ENCODE measurements around the gene DAP.

Gene DAP

DNA sequence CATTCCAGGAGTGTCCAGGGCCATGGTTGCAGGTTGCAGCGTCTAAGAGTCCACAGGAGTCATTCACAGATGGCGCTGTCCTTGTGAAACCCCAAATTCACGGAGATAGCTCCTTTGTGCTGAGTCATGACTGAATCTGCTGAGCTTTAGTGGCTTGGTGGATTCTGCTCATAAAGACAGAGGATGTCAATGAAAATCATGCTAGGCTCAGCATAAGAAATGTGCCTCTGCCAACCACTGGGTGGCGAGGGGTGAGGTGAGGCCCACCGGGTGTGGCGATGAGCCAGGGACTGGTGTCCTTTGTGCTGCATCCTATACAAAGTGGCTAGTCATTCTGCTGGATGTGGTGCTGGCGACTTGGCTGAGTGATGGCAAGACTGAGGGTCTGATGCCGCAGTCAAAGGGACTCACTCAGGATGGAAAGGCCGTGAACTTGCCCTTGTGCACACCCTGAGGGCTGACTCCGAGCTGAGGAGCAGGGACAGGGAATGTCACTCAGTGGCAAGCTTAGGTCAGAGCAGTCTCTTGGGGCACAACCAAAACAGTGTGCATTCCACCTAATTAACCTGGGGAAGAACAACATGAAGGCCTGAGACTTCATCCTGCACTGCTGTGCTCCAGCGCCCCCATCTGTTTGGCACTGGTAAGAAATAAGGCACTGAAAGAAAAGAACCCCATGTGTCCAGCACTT, 71.5 kb downstream of the DAP start:
- DNase-seq (ENCODE audit: low spot score), result peak; percentile 63

DNA sequence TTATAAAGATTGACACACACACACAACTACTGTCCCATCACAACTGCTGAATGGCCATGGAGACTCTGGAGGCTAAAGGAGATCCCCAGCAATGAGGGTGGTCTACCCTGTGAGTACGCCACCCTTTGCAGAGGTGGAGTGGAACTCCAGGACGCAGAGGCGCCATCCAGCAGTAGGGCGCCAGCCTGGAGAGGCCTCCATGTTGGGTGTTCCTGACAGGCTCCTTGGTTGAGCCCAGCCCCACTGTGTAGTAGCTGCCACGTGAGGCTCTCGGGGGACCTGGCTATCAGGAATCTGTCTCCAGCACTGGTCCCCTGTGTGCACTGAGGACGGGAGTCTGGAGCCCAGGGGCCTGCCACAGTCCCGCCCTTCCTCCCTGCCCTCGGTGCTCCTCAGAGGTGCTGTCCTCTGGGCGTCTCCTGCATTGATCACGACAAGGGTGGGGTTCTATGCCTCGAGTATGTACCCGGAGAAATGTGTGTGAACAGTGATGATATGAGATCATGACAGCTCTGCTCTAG, 72.3 kb downstream of the DAP start:
- DNase-seq (ENCODE audit: low spot score), result no peak

DNA sequence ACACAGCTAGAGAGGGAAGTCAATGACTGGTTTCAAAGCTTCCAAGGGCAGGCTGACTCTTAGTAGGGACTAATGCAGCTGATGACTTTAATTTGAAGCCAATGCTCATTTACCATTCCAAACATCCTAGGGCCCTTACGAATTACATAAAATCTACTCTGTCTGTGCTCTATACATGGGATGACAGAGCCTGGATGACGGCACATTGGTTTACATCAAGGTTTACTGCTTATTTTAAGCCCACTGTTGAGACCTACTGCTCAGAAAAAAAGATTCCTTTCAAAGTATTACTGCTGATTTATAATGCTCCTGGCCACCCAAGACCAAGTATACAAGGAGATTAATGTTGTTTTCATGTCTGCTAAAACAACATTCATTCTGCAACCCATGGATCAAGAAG, 74.1 kb downstream of the DAP start:
- DNase-seq (ENCODE audit: low spot score), result no peak

DNA sequence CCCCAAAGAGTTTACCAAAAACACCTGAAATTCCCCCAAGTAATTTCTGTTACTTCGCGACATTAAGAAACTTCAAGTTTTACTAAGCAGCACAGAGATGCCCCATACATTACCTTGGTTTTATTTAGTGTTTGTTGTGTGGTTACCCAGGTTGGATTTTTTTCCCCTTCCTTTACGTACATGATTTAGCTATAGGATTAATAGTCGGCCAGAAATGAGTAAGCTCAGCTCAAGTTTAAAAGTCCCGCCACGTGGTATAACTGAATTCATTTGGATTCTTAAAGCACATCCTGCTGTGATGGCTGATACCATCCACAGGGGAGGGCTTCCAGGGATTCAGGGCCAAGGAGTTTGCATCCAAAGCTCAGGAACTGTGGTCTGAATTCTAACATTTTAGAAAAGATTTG, 75.9 kb downstream of the DAP start:
- no peak for DNase-seq (ENCODE audit: low spot score)

DNA sequence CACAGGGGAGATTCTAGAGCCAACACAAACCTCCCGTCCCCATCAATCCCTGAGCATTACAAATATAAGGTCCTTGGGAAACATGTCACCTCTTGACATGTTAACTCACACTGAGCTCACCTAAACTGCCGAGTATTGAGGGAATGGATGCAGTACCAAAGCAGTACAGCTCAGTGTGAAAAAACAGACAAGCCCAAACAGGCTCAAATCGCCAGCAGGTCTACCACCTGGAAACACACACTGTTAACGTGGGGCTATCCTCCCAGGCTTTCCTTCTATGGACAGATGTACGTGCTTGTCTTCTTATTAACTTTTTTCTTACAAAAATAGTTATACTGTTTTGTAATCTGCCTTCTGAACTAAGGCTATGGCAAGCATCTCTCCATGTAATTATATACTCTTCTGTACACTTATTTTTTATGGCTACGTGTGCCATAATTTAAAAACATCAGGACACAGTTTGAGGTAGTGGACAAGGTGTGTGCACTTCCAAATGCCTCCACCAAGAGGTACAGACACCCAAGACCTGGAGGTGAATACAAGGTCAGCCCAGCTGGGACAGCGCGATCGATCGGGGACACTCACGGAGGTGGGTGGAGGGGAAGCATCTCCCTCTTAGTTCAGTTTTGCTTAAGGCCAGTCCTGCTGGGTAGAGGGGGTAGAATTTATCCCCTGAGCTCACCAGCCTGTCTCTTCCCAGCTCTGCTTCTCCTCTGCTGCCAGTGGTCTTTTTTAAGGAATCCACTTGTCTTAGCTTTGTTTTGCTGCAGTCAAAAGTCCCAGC, 76.5 kb downstream of the DAP start:
- DNase-seq (ENCODE audit: low spot score), result no peak

DNA sequence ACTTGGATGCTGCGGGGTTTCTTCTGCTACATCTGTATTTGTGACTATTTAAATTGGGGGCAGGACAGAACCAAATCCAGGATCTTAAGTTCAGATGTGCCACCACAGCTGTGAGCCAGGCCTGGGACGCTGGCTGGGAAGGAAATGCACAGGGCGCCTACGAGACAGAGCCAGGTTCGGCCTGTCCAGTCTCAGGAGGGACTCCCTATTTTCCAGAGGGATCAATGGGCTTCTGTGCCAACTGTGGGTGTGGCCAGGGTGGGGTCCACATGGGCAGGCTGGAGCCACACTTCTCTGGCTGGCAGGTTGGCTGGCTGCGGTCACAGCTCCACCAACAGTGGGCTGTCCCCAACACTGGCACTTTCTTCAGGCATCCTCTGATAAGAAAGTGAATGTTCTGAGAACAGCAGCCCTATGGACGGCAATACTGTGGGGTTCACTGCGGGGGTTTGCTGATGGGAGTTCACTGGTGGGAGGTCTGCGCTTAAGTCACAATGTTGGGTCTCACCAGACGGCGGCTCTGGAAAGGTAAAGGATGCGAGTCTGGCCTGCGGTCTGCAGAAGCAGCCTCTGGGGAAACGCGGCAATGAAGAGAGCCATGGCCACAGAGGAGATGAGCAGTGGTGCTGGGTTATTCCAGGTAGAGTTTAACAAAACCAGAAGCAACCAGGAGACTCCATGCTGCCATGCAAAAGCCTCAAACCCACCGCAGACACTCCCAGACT, 78.1 kb downstream of the DAP start:
- no peak for DNase-seq (ENCODE audit: low spot score)

DNA sequence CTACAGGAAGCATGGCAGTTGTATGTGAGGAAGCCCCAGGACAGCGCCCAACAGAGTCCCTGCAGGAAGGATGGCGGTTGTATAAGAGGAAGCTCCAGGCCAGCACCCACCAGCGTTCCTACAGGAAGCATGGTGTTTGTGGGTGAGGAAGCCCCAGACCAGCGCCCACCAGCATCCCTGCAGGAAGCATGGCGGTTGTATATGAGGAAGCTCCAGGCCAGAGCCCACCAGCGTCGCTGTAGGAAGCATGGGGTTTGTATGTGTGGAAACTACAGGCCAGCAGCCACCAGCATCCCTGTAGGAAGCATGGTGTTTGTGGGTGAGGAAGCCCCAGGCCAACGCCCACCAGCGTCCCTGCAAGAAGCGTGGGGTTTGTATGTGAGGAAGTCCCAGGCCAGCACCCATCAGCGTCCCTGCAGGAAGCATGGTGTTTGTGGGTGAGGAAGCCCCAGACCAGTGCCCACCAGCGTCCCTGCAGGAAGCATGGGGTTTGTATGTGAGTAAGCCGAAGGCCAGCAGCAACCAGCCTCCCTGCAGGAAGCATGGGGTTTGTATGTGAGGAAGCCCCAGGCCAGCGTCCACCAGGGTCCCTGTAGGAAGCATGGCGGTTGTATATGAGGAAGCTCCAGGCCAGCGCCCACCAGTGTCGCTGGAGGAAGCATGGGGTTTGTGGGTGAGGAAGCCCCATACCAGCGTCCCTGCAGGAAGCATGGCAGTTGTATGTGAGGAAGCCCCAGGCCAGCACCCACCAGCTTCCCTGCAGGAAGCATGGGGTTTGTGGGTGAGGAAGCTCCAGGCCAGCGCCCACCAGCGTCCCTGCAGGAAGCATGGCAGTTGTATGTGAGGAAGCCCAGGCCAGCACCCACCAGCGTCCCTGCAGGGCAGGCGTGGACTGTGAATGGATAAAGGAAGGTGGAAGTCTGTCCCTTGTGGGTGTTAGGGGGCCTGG, 79.0 kb downstream of the DAP start:
- no peak for DNase-seq (ENCODE audit: low spot score)

DNA sequence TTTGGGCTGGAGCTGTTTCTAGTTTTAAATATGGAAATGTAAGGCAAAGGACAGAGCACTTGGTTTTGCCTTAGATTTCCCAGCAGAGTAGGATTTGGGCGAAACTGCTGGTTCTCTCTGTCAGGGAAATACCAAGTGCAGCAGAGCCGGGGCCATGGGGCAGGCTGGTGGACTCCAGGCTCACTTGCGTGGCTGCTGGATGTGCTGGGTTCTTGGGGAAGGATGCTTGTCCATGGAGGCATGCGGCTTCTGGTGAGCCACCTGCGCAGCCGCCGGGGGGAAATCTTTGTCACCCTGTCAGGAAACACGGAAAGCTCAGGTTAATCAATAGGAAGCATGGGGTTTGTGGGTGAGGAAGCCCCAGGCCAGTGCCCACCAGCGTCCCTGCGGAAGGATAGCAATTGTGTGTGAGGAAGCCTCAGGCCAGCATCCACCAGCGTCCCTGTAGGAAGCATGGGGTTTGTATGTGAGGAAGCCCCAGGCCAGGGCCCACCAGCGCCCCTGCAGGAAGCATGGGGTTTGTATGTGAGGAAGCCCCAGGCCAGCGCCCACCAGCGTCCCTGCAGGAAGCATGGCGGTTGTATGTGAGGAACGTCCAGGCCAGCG, 80.1 kb downstream of the DAP start:
- no peak for DNase-seq (ENCODE audit: low spot score)

DNA sequence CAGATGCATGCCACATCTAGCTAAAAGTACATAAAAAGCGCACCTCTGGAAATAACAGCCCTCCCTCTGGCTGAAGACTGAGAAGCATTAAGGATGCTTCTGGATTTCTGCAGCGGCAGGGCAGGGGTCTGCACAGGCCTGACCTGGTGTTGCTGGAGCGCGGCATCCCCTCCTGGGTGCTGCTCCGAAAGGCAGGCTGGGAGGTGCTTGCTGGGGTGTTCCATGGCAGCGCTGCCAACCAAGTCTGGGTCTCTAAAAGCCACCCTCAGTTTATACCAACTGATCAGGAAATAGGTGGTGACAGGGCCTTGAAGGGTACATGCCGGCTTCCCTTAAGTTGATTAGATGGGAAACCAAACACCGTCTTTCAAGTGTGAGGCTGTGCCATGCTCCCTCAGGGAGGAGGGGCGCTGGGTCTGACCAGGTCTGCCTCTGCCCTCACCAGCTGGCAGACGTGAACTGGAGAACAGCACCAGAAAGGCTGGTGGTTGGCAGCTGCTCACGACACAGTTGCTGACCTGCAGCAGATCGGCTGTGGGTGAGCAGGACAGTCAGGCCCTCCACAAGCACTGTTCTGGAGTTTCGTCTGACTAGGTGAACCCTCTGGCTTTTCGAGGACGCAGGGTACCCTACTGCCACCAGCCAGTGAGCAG, 81.6 kb downstream of the DAP start:
- no peak for DNase-seq (ENCODE audit: low spot score)

DNA sequence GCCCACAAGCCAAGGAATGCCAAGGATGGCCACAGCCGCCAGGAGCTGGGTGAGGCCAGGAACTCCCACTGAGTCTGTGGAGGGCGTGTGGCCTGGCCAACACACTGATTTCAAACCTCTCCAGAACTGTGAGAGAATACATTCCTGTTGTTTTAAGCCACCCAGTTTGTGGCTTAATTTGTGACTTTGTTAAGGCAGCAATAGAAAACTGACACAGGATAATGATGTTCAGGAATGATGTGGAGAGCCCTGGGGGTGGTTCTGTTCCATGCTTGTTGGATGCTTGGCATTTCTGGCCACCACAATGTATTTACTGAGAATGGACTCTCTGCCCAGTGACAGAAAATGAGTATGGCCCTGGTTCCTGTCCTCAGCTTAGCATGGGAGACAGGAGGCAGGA, 82.8 kb downstream of the DAP start:
- no peak for DNase-seq (ENCODE audit: low spot score)

DNA sequence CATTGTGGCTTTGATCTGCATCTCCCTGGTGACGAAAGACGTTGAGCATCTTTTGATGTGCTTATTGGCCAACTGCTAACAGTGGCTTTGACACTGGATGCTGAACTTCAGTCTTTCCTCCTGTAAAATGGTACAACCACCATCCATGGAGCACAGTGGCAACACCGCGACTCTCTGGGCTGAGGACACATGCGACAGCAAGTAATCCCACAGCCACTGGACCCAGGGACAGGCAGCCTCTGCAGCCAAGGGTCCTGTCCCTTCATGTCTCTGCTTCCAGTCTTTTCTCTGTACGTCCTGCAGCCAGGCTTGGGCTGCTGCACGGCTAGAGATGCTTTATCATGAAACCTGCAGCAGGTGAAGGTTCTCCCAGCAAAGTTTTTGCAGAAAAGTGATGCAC, 83.5 kb downstream of the DAP start:
- no peak for DNase-seq (ENCODE audit: low spot score)

DNA sequence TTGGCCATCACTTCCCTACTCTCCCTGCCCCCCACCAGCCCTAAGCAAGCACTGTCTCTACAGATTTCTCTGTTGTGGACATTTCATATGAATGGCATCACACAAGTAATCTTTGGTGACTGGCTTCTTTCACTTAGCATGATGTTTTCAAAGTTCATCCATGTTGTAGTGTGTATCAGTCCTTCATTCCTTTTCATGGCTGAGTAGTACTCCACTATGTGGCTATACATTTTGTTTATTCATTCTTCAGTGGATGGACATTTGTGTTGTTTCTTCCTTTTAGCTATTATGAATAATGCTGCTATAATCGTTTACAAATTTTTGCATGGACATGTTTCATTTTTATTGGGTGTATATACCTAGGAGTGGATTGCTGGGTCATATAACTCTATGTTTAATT, 84.1 kb downstream of the DAP start:
- DNase-seq (ENCODE audit: low spot score), result no peak

DNA sequence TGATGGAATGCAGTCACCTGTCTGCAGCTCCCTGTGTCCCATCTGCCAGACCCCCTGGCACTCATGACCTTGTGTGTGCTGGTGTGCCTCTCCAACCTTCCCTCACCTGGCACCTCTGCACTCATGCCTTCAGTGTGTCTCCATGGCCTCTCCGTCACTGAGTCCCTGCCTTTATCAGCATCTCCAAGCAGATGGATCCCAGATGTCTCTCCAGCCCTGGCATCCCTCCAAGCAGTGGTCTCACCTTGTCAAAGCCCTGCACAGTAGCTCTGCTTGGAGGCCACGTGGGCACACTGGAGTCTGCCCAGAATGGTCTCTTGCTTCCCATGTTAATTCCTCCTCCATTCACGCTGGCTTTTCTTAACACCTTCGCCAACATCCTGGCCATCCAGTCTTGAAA, 84.8 kb downstream of the DAP start:
- DNase-seq (ENCODE audit: low spot score), result no peak

DNA sequence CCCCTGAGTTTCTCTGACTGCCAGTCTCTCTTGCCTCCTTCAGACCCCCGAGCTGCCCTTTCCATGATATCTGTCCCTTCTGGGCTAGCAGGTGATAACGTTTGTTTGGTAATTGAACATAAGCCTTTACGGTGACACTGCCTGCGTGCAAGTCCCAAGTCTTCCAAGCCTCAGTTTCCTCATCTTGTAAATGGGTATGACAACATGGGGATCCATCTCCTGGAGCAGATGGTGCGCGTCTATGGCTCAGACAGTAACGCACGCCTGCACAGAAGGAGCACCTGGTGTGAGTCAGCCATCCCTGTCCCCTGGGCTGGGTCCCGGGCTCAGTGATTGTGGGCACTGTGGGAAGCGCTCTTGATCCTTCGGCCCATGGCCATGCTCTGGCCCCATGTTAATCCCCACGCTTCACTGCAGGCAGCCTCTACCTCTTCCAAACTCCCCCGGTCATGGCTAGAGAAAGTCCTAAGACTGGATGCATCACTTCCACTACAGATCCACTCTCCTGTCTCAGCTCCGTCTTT, 85.8 kb downstream of the DAP start:
- DNase-seq (ENCODE audit: low spot score), result no peak

DNA sequence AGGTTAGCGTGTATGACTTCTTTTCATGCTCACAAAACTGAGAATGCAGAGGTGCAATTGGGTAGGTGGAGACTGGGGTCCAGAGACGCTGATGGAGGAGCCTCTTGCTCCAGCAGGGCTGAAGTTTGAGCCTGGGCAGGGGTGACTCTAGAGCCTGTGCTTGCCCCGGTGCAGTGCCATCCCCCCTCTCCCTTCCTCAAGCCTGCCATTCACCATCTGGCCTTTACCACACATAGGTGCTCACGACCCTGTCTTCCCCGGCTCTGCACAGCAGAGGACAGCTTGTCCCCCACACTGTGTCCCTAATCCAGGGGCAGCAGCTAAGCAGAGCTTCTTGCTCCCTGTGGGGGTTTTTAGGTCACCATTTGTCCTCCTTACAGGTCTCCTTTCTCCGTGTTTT, 86.5 kb downstream of the DAP start:
- no peak for DNase-seq (ENCODE audit: low spot score)

DNA sequence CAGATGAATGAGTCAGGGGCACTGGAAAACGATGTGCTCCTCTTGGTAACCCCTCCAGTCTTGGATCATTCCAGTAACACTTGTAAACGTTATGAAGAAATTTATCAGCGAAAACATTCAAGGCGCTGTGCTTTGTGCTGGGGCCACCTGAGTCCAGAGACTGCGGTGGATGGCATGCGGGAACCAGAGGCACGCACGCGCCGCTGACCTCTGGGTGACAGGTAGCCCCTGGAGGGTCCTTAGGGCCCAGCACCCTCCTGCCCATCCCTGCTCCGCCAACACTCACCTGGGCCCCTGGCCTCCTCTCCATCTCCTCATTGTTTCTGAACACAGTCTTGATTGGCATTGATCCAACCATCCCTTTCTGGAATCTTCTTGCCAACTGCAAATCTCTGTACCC, 86.9 kb downstream of the DAP start:
- no peak for DNase-seq (ENCODE audit: low spot score)

DNA sequence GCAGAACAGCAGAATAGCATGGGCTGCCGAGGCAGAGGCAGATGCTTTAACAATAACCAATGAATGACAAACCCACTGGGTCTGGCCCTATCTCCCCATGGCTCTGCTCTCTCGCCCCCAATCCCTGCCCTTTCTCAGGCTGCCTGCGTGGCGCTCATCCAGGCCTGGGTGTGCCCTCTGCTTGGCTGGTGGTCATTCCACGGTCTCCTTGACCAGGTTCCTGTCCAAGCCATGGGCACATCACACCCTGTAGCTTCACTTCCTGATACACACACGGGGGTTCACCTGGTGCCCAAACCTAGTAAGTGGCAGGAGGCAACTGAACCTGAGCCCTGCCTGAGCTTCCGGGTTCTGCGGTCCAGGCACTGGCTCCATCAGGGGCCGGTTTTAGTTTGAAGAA, 87.6 kb downstream of the DAP start:
- DNase-seq (ENCODE audit: low spot score), result no peak

DNA sequence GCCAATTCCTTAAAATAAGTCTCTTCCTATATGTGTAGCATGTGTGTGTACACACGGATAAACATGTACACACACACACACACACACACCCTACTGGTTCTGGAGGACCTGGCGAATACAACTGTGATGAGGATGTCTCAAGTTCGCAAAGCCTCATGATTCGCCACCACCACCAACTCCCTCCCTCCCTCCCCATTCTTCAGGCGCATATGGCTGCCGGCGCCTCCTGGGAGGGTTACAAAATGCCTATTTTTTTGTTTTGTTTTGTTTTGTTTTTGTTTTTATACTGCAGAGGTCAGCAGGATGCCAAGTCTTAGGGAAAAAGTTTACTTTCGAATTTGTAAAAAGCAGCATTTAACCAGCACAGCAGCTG, 88.0 kb downstream of the DAP start:
- DNase-seq (ENCODE audit: low spot score), result no peak

DNA sequence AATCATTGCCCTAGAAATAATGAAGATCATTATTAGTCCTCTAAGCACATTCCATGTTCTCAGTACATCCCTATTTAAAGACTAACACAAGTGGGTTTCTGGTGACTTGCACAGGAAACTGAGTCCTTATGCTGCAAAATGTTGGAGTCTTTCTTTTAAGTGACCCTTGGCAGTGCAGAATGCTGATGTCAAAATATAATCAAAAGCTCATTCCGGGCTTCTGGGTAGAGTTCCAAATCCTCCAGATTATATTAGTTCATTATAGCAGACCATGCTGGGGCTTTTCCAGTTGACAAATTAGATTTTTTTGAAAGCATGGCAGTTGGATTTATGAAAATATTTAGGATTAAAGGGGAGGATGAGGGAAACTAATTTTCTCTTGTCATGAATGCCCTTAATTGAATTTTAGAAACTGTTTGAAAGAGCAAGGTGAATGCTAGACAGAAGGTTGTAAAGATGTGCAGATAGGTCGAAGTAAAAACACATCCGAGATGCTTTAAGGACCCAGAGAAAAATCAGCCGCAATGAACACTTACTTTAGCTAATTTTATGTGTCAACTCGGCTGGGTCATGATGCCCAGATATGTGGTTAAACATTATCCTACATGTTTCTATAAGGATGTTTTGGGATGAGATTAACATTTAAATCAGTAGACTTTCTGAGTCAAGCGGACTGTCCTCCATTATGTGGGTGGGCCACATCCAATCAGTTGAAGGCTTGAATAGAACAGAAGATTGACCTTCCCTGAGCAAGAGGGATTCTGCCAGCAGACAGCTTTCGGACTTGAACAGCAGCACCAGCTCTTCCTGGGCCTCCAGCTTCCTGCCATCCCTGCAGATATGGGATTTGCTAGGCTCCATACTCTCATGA, 88.7 kb downstream of the DAP start:
- no peak for DNase-seq (ENCODE audit: low spot score)

Data from hematopoietic multipotent progenitor cell treated with erythropoietin and hydrocortisone succinate and interleukin-3 and kit ligand, for 15 days (in vitro differentiated cells).